NCI-H2171 (cell line): Measurements from ENCODE around the gene WDR59.
"Not testable (repeated sequence)": the region's sequence is repeated elsewhere in the genome, so short reads cannot be mapped to it uniquely, and the experiment has no call there.

Experiments
- DNase-seq: peaks from one replicate; lab custom pipeline; 2025; lab: John Stamatoyannopoulos, UW

WDR59 gene

GRCh38 chr16:74984529-74985296 is at the start of gene WDR59:
Gene WDR59 (minus strand): TSS chr16:74985123. CDS start chr16:74985017, 106 bp downstream.
- DNase-seq = peak; percentile 100

GRCh38 chr16:75032655-75033054 is 47.7 kb upstream of the WDR59 start:
- no peak for DNase-seq

- DNase-seq = no peak
Observed at GRCh38 chr16:75029854-75030253, 44.9 kb upstream of the WDR59 start.

GRCh38 chr16:75028544-75029135 is 43.7 kb upstream of the WDR59 start:
- DNase-seq = no peak

GRCh38 chr16:75027520-75028300 is 42.8 kb upstream of the WDR59 start:
- no peak for DNase-seq

GRCh38 chr16:75026892-75027391 is 42.0 kb upstream of the WDR59 start:
- DNase-seq = no peak

- not testable (repeated sequence) for DNase-seq
Observed at GRCh38 chr16:75026239-75026891, 41.4 kb upstream of the WDR59 start.

GRCh38 chr16:75025761-75026160 is 40.8 kb upstream of the WDR59 start:
- DNase-seq = no peak

GRCh38 chr16:75024594-75024993 is 39.7 kb upstream of the WDR59 start:
- no peak for DNase-seq

GRCh38 chr16:75024182-75024581 is 39.3 kb upstream of the WDR59 start:
- DNase-seq = no peak

- no peak for DNase-seq
Observed at GRCh38 chr16:75023009-75023408, 38.1 kb upstream of the WDR59 start.

GRCh38 chr16:75022567-75022966 is 37.6 kb upstream of the WDR59 start:
- DNase-seq = no peak

- no peak for DNase-seq
Observed at GRCh38 chr16:75021410-75021809, 36.5 kb upstream of the WDR59 start.

- DNase-seq = no peak
Observed at GRCh38 chr16:75019586-75019985, 34.7 kb upstream of the WDR59 start.

- no peak for DNase-seq
Observed at GRCh38 chr16:75019007-75019406, 34.1 kb upstream of the WDR59 start.

- no peak for DNase-seq
Observed at GRCh38 chr16:75017670-75018525, 33.0 kb upstream of the WDR59 start.

- DNase-seq = not testable (repeated sequence)
Observed at GRCh38 chr16:75016451-75017081, 31.6 kb upstream of the WDR59 start.

GRCh38 chr16:75014318-75014717 is 29.4 kb upstream of the WDR59 start:
- DNase-seq = no peak

- not testable (repeated sequence) for DNase-seq
Observed at GRCh38 chr16:75013123-75013522, 28.2 kb upstream of the WDR59 start.

GRCh38 chr16:75012380-75013081 is 27.6 kb upstream of the WDR59 start:
- DNase-seq = no peak
